GM18499 (cell line): ENCODE data around the gene TK2.
A peak's percentile ranks its signal among the peaks of the same experiment; 100 is the strongest.
"Not testable (repeated sequence)": the region's sequence is repeated elsewhere in the genome, so short reads cannot be mapped to it uniquely, and the experiment has no call there.

Source experiments
- ATAC-seq: cut with Tn5 transposase; IDR thresholded peaks from one replicate; pipeline ENCODE4 v1.9.1; 2021; ENCODE audit warnings: moderate number of reproducible peaks; ENCODE audit not compliant: insufficient read depth, unreplicated experiment

Gene TK2

DNA sequence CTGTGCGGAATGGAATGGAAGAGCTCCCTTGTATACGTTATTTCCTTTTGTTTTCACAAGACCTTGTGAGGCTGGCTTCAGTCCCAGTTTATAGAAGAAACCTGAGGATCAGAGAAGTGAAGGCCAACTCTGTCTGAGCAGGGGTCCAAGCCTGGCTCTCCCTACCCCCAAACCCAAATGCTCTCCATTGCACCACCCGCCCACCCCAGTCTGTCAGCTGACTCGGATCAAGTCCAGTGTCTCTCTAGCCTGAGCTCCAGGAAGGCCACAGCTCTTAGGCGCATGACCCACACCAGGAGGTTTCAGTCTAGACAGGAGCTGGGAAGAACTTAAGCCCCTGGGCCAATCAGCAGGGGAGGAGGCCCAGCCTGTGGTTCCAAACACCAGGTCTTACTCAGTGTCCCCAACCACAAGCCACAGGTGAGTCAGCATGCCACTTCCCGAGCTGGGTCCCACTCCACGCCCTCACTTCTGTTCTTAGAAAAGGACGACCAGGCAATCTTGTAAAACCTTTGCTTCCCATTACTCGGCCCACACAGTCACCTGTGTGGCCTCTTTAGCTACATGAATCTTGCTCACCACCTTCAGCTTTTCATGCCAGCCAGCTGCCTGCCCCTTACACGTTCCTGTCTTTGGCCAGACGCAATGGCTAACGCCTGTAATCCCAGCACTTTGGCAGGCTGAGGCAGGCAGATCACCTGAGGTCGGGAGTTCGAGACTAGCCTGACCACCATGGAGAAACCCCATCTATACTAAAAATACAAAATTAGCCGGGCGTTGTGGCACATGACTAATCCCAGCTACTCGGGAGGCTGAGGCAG lies 27.8 kb downstream of the TK2 start:
- ATAC-seq: peak; percentile 57

DNA sequence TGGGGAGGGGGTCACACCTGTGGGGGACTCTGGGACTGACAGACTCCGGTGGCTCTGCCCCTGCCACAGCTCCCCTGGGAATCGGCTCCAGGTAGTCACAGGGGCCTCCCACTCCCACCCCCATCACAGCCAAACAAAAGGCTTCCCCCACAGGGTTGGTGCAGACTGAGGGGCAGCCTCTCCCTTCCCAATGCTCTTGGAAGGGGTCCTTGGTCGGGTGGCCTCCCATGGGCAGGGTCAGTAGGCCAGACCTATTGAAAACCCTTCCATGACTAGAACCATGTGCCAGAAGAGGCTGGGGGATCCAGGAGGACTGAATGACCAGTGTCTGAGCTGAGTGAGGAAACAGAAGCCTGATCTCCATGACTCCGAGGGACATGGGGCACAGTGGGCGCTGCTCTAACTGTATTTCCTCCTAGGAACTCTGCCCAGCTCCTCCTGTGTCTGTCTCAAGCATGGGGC lies 28.6 kb downstream of the TK2 start:
- no peak for ATAC-seq

DNA sequence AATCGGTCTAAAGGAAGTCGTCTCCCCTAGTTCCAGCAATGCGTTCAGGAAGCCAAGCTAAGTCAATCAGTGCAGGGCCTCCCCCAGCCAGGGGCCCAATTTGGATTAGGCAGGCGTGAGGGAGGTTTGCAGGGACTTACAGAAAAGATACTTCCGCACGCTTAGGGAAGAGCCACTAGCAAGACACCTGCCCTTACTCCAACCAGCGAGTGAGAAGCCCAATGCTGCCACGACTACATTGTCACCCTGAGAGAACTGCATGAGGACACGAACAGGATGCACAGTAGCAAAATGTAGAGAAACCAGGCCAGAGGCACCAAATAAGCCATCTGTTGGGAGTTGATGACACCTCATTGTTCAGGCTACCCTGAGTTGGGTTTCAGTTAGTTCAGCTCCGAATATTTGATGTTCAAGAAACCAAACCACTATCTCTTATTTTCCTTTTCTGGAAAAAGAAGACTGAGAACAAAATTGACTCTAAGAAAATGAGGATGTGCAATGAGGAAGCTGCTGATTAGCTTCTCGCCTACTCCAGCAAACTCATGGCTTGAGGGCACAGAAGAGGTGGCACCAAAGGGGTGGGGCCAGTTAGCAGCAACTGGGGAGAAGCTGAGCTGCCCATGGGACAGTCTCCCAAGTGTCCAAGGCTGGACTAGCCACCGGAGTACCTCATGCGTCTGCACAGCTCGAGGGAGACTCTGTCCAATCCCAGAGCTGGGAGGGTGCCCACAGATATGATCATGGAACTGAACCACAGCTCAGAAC lies 29.3 kb downstream of the TK2 start:
- ATAC-seq: no peak

DNA sequence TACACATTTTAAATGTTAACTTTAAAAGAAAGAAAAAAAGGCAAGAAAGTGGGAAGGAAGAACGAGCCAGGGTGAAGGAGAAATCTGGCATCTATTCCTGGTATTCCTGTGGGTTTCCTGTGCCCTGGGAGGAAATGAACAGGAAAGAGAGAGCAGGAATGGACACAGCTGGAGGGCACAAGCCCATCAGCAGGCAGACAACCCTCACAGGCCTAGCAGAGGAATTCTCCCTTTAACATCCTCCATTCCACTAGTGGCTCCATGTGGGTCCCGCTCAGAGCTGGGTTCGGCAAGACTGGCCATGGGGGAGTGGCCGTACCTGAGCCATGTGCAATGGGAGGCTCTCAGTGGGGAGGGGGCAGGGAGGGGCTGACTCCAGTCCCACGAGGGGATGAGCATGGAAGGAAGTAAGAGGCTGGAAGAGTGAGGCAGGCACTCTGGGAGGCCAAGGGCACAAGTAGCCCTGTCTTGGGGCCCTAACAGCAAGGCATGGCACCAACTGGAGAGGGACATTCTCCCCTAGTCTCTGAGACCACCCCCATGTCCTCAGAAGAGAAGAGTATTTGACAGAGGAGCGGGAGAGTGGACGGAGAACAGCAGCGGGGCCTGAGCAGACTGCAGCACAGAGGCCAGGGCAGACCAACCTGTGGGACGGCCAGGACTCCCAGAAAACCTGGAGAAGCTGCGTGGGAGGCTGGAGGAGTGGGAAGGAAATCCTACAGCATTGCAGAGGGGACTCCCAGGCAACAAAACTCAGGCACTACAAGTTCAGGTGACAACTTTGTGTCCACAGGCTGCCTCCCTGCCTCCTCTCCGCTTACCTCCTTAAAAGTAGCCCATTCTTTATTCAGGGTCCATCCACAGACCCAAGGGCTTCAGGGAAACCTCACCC lies 30.2 kb downstream of the TK2 start:
- no peak for ATAC-seq

DNA sequence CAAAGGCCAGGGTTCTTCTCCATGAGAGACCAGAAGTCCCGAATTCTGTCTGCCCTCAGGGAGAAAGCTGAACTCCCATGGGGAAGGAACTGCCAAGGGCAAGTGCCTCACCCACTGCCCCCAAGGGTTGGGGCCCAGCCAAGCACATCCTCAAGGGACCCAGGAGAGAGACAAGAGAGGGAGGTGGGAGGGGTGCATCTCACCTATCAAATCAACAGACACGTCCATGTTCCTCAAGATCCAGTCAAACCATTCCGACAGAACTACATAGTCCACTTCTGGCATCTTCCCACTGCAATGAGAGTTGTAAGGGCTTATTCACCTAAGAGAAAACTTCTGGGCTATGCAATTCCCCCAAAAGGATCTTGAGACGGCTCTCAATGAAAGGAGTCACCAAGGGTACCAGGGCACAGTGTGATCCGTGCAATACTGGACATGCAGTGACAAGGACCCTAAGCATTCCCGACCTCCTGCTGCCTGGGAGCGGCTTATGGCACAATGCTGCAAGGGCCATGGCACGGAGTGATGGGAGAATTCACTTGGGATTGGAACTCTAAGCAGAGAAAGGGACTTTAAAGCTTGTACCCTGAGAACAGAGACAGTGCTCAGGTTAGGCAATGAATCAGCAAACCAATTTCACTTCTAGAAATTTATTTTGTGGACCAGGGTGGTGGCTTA lies 32.2 kb downstream of the TK2 start:
- no peak for ATAC-seq

DNA sequence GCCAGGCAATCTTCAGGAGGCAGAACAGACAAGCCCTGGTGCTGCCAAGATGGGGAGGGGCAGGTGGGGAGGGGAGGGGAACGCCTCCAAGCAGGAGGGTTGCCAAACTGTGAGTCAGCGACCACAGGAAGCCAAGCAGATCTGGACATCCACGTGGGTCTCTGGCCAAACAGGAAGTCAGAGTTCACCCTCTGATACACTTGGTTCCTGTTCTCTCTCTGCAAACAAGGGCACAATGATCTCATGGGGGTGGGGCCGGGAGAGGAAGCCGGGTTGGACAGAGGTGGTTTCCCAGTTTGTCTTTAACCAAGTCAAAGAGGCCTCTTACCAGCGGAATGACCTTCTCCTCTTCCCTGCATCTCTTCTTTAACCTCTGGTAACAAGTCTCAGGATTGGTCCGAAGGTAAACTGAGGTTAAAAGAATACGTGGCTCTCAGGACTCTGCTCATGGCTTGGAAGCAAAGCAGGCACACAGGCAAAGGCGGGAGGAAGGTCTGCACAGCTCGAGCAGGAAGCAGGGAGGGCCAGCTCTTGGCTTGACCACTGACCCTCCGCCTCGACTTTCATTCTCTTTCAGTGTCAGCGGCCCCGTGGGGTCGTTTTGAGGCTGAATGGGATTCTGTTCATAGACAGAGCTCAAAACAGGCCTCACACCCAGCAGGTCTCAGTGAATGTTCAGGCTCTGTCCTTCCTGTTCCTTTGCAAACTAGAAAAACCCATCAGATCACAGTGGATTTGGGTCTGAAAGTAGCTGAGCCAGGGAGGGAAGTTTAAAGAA lies 32.9 kb downstream of the TK2 start:
- peak; percentile 97 for ATAC-seq

DNA sequence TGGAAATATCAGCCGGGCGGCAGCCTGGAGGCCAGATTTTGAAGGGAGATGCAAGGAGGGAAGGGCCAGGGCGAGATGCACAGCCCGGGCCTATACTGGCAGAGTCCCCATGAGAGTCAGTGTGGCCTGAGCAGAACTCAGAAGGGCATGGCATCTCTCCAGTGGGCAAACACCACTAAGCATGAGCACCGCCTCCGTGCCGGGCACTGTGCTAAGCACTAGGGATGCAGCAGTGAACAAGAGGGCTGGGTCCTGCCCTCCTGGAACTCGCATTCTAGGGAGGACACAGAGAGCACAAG lies 33.5 kb downstream of the TK2 start:
- ATAC-seq: peak; percentile 2

DNA sequence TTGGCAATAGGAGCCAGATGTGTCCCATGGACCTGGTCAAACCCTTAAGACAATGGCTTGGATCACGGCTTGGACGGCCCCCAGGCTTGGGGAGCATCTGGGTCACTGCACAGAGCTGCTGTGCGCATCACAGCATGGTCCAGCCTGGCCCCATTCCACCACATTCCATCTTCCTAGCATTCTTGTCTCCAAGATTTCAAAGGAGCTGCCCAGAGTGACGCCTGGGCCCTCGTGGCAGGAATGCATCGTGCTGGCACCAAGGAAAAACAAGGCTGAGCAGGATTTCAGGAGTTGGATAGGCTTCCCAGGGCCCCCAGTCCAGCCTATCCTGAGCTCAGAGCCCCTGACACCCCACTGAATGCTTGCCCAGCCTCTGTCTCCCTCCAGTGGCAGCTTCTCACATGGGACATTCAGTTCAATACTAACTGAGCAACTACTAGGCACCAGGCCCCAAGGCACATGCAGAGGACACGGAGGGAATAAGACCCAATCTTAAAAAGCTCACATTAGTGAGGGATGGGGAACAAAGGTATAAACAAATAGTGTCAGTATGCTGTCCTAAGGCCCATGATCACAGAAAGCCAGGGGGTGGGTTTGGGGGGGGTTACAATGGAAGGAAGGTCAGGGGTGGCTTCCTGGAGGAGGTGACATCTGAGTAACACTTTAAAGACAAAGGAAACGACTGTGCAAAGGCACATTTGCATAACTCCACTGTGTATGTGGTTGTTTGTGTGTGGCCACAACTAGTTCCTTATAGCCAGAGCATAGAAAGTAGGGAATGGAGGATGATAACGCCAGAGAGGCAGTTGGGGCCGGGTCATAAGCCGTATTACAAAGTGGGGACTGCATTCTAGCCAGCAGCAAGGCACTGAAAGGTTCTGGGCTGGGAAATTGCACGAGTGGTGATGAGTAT lies 34.1 kb downstream of the TK2 start:
- ATAC-seq: no peak

DNA sequence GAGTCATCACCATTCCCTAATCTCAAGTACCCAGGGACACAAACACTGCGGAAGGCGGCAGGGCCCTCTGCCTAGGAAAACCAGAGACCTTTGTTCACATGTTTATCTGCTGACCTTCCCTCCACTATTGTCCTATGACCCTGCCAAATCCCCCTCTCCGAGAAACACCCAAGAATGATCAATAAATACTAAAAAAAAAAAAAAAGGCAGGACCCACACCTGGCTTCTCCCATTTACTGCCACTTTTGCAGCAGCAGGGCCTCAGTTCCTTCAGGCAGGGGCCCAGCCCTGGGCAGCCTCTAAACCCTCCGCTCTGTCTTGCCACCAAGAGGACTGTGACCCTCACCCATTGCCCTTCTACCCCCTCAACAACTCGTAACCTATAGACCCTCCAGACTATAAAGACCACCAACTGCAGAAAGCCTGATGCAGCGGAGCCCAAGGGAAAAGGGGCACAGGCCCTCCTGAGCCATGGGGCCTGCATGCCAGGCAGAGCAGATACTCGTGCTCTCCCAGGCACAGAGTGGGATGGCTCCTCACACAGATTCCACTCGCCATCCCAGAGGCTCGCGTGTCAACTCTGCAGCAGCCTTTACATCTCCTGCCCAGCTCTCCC lies 34.8 kb downstream of the TK2 start:
- ATAC-seq: not testable (repeated sequence)

DNA sequence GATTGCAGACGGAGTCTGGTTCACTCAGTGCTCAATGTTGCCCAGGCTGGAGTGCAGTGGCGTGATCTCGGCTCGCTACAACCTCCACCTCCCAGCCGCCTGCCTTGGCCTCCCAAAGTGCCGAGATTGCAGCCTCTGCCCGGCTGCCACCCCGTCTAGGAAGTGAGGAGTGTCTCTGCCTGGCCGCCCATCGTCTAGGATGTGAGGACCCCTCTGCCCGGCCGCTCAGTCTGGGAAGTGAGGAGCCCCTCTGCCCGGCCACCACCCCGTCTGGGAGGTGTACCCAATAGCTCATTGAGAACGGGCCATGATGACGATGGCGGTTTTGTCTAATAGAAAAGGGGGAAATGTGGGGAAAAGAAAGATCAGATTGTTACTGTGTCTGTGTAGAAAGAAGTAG lies 35.5 kb downstream of the TK2 start:
- not testable (repeated sequence) for ATAC-seq

DNA sequence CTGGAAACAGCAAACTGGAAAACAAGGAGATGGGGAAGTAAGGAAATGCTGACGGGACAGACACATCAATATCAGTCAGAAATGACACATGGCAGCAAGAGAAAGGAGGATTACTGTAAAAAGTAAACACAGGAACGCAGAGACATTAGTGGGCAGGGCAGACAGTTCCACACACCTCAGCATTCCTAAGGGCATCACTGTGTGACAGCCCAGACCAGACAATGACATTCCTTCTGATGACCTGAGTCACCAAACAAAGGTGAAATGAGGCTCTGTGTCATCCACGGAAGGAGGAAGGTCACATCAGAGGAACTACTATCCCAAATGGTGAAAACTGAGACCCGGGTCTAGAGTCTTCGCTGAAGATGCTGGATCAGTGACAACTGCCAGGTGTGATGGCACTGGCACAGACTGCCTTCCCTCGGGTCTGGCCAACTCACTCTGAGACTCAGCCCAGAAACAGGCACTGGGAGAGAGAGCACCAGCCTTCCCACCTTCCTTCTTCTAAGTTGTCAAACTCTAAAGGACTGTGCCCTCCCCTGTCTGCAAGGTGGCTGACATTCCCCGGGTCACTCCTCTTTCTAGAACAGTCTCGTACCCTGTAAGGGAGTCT lies 36.7 kb downstream of the TK2 start:
- ATAC-seq: no peak

DNA sequence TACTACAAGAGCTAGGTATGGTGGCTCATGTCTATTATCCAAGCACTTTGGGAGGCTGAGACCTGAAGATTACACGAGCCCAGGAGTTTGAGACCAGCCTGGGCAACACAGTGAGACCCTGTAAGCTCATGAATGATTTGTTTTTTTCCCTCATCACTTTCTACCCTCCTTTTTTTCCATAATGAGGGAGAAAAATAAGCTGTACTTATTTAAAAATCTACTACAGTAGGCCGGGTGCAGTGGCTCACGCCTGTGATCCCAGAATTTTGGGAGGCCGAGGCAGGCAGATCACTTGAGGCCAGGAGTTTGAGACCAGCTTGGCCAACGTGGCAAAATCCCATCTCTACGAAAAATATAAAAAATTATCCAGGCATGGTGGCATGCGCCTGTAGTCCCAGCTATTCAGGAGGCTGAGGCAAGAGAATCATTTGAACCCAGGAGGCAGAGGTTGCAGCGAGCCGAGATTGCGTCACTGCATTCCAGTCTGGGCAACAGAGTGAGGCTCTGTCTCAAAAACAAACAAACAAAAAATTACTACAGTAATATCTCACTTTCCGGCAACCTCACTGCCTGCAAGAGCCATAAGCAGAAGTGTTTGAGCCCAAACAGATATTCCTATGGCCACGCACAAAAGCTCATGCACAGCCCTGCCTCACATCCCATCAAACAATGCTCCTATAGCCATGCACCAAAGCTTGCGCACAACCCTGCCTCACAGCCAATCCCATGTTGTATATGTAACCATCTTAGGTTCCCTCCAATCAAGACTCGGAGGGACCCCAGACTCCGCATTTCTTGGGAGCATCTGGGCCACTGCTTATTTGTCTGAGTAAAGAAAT lies 37.4 kb downstream of the TK2 start:
- no peak for ATAC-seq

DNA sequence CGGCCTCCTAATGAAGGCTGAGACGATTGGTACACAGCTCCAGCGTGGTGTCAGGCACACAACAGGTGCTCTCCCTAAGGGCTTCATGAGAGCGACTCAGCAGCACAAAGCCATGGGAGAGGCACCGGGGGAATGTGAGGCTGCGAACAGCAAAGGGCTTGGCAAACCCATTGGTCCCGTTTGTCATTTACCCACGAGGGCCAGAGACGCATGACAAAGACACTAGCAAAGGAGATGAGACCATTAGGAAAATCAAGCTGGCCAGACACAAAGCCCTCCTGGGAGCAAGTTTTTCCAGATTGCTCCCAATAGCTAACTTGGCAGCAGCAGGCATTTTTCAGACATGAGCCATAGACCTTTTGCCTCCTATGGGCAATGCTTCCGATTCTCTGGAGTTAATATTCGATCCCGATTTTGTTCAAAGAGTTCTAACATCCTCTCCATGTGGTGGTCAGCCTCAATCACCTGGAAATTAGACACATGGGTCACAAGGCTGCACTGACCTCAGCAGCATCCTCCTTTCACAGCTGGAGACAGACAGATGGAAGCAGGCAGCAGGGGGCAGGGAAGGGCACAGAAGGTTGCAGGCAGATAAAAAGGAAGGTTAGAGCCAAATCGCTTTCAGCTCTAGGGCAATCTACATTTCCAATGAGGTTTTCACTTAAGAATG lies 38.2 kb downstream of the TK2 start:
- no peak for ATAC-seq

DNA sequence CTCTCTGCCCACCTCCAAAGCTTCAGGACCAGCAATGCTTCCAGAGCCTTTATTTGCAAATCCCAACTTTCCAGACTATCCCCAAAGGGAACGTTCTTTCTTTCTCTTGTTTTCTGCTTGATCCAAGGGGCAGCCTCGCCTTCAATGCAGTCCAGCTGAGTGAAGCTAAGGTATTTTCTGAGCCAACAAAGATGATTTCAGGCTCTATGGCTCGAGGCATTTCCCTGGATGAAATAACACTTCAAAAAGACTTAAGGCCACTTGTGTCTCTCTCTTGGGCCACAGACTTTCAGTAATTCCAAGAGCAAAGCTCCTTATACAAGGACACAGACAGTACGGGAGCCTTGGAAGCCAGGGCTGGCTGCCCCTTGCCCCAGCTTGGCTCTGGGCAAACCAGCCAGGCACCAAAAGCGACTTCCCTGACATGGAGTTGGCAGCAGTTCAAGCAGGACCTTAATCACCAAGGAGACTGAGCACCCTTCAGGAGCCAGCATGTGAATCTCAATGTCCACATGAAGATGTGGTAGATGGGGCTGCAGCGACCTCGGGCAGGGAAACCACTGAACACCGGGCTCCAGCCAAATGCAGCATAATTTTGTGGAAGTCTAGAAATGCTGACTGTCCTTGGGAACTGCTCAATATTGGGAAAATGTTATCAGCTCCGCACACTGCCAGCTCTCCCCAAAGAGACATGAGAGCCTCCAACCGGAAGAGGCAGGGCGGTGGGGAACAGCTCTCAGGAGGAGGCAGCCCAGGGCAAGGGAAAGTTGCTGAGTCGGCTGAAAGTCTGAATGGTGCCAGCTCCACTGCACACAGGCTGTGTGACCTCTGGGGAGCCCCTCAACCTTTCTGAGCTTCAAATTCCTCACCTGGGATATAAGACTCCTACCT lies 39.0 kb downstream of the TK2 start:
- no peak for ATAC-seq

DNA sequence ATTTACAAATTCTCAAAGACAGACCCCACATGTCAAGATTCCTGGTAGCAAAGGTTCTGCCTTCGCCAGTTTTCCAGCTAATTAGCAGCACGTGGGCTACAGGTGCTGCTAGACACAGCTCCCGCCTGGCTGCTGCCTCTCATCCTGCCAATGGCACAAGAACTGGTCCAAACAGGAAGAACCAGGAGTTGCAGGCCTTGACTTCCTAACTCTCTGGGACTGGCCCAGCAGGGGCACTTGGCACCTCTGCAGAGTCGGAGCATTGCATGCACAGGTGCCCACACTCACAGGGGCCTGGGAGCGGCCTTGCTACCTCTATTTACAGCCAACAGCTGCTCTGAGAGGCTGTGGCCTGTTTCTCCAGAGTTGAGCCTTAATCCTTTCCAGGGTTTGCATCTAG lies 39.6 kb downstream of the TK2 start:
- no peak for ATAC-seq
